Esophagus muscularis mucosa (tissue), 4 donors: ENCODE measurements around the gene INPP4B. TPM values are rescaled to one million over a fixed set of nuclear protein-coding genes. Genes with fewer than 3 reads are reported as not detected.

Experiments
- DNase-seq: peaks from one replicate; pipeline ENCODE4 v3.0.0-alpha.2; 2017; ENCODE audit errors: extremely low spot score
- H3K27ac ChIP-seq, 4 donors: fragments of 200-600 bp; sonication (generic); replicated peaks in 1 of 4; 1 replicate in 3 of 4; 2 replicates in 1 of 4; pipeline ENCODE4 v1.5.1; 2016 to 2019; ENCODE audit warnings: mild to moderate bottlenecking in 1 of 4
- H3K27me3 ChIP-seq, 4 donors: fragments of 200-600 bp; sonication (generic); one replicate each; pipeline versions ENCODE4 v1.5.1 to v1.6.0; 2016 to 2019
- H3K36me3 ChIP-seq, 4 donors: fragments of 200-600 bp; sonication (generic); one replicate each; pipeline ENCODE4 v1.5.1; 2016 to 2019
- H3K4me1 ChIP-seq, 4 donors: fragments of 200-600 bp; sonication (generic); one replicate each; pipeline ENCODE4 v1.5.1; 2016 to 2019
- H3K4me3 ChIP-seq, 4 donors: fragments of 200-600 bp; sonication (generic); 1 replicate in 2 of 4; 2 replicates in 2 of 4; pipeline ENCODE4 v1.5.1; 2016 to 2019; ENCODE audit warnings: mild to moderate bottlenecking in 4 of 4, moderate library complexity in 1 of 4
- H3K9me3 ChIP-seq, 4 donors: fragments of 200-600 bp; sonication (generic); 1 replicate in 3 of 4; 2 replicates in 1 of 4; pipeline ENCODE4 v1.5.1; 2016 to 2019
- CTCF ChIP-seq, 3 experiments: fragments of 200-600 bp in 2 of 3; fragments of 450-650 bp in 1 of 3; sonication (generic) in 2 of 3; IDR thresholded peaks; one replicate each; pipeline ENCODE4 v1.5.1; 2017 to 2019; ENCODE audit warnings: antibody characterized with exemption in 3 of 3, mild to moderate bottlenecking in 2 of 3, moderate library complexity in 1 of 3
- EP300 ChIP-seq: sonication (generic); formaldehyde crosslinking; IDR thresholded peaks from one replicate; pipeline ENCODE4 v1.6.1; 2017; ENCODE audit warnings: antibody characterized with exemption
- POLR2A ChIP-seq: fragments of 450-650 bp; IDR thresholded peaks from one replicate; pipeline ENCODE4 v1.6.1; 2017; ENCODE audit warnings: antibody characterized with exemption, moderate library complexity, mild to moderate bottlenecking, low read depth
- POLR2AphosphoS5 ChIP-seq, 2 donors: sonication (generic); formaldehyde crosslinking; IDR thresholded peaks; one replicate each; pipeline ENCODE4 v1.6.1; 2017; ENCODE audit warnings: antibody characterized with exemption in 2 of 2
- WGBS: methylation state at CpG from one replicate; pipeline ENCODE4 v1.1.5; 2018; 5-methylcytosine and 5-hydroxymethylcytosine counted together
- intact Hi-C: fragments of 100-400 bp; cut with DNase I; formaldehyde crosslinking; loops from one replicate; pipeline ENCODE4 v1.15.1; 2023
- total RNA-seq, 4 donors: library from RNA; depleted of rRNA; stranded (reverse); fragments of >200 nt; gene quantifications; one replicate each; pipeline versions ENCODE4 v1.1.0 to v1.2.1, GENCODE V29; 2016

INPP4B gene
- total RNA-seq, 4 donors from 2014 or later = 12.7 to 23.4 (median 15.9) TPM

- no peaks in the 10 kb centered on the region for H3K27me3 ChIP-seq
- no peak overlapping the region for H3K4me3 ChIP-seq
- no peak for TF ChIP-seq EP300
- no peak for TF ChIP-seq POLR2A
- no peak for TF ChIP-seq POLR2AphosphoS5 (IDR thresholded peaks at IDR 0.05)
- no peak for TF ChIP-seq CTCF (IDR thresholded peaks at IDR 0.05)
- no peaks in the 10 kb centered on the region for H3K4me1 ChIP-seq
- H3K36me3 ChIP-seq = no peaks in the 10 kb centered on the region
- intact Hi-C loops = no loop called here
- no peak for DNase-seq
- WGBS = 95% methylated on average over 1 of the region's 1 CpG
- H3K9me3 ChIP-seq = no peaks in the 10 kb centered on the region
- H3K27ac ChIP-seq = no peak overlapping the region
Measured at GRCh38 chr4:142581881-142582280, 264.2 kb downstream of the INPP4B start.

GRCh38 chr4:142579443-142579842, 266.7 kb downstream of the INPP4B start:
- Histone ChIP-seq H3K27ac (no peak overlapping the region), H3K27me3 (no peaks in the 10 kb centered on the region), H3K4me1 (no peaks in the 10 kb centered on the region), H3K36me3 (no peaks in the 10 kb centered on the region), H3K9me3 (no peaks in the 10 kb centered on the region), H3K4me3 (no peak overlapping the region)
- intact Hi-C loops = no loop called here
- no peak for DNase-seq
- TF ChIP-seq CTCF (IDR thresholded peaks at IDR 0.05) (no peak), POLR2A (no peak), EP300 (no peak), POLR2AphosphoS5 (IDR thresholded peaks at IDR 0.05) (no peak)
- 70% methylated on average over 2 of the region's 2 CpGs for WGBS

GRCh38 chr4:142574306-142574705, 271.8 kb downstream of the INPP4B start:
- H3K27me3 ChIP-seq = no peaks in the 10 kb centered on the region
- no peaks in the 10 kb centered on the region for H3K9me3 ChIP-seq
- 93% methylated on average over 3 of the region's 3 CpGs for WGBS
- TF ChIP-seq POLR2A = no peak
- TF ChIP-seq CTCF (IDR thresholded peaks at IDR 0.05) = no peak
- TF ChIP-seq EP300 = no peak
- no peak for TF ChIP-seq POLR2AphosphoS5 (IDR thresholded peaks at IDR 0.05)
- no peak overlapping the region for H3K27ac ChIP-seq
- H3K4me1 ChIP-seq = no peaks in the 10 kb centered on the region
- DNase-seq = no peak
- intact Hi-C loops = no loop called here
- no peaks in the 10 kb centered on the region for H3K36me3 ChIP-seq
- no peak overlapping the region for H3K4me3 ChIP-seq

GRCh38 chr4:142572071-142572470, 274.0 kb downstream of the INPP4B start:
- H3K4me1 ChIP-seq = peaks cover 3 to 20% (median 9%) of the 10 kb centered on the region in 4 donors
- no peaks in the 10 kb centered on the region for H3K36me3 ChIP-seq
- DNase-seq = no peak
- no peak for TF ChIP-seq EP300
- TF ChIP-seq POLR2AphosphoS5 (IDR thresholded peaks at IDR 0.05) = no peak
- TF ChIP-seq POLR2A = no peak
- TF ChIP-seq CTCF (IDR thresholded peaks at IDR 0.05) = no peak
- 86% methylated on average over 1 of the region's 1 CpG for WGBS
- intact Hi-C loops = no loop called here
- no peak overlapping the region for H3K4me3 ChIP-seq
- no peaks in the 10 kb centered on the region for H3K27me3 ChIP-seq
- no peaks in the 10 kb centered on the region for H3K9me3 ChIP-seq
- no peak overlapping the region for H3K27ac ChIP-seq
